ENCODE results near the gene ANXA8L1.
"Not testable (repeated sequence)": the region's sequence is repeated elsewhere in the genome, so short reads cannot be mapped to it uniquely, and the experiment has no call there.

ANXA8L1 gene, protein sequence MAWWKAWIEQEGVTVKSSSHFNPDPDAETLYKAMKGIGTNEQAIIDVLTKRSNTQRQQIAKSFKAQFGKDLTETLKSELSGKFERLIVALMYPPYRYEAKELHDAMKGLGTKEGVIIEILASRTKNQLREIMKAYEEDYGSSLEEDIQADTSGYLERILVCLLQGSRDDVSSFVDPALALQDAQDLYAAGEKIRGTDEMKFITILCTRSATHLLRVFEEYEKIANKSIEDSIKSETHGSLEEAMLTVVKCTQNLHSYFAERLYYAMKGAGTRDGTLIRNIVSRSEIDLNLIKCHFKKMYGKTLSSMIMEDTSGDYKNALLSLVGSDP

DNA sequence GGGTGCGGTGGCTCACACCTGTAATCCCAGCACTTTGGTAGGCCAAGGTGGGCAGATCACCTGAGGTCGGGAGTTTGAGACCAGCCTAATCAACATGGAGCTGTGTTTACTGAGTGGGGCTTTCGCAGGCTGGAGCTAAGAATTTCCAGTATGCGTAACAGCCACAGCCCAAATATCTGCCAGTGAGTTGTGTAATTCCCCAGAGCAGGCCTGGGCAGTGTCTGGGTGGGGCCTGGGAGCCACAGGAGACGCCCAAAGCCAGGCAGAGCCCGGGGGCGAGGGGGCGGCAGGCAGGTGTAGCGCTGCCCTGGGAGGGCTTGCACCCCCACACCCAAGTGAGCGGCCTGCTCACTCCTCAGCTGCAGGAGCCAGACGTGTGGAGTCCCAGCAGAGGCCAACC lies at the start of gene ANXA8L1:
Gene ANXA8L1, plus strand, starts transcription at position 371 of the 400 bp plus-strand sequence. CDS start 76 bp downstream, outside the sequence.
- in situ Hi-C loops (cut with MboI; ENCODE audit: low pct_unique_long_range_greater_than_20kb, low sequenced_read_pairs, unreplicated experiment); DNase-seq (ENCODE audit: low spot score): not testable (repeated sequence)

DNA sequence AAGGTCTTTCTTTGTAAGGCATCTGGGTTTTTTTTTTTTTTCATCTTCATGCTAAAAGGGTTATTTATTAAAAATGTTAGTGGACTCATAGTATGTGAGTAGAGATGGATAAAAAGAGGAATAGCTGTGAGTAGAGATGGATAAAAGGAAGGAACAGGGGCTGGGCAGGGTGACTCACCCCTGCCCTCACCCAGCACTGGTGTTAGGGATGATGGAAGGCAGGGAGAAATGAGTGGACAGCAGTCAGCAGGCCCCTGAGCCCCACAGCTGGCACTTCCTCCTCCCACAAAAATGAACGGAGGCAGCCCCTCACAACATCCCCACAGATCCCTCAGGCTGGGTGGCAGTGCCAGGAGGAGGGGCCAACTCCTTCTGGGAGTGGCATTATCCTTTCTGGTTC lies 49.5 kb upstream of the ANXA8L1 start:
- TF ChIP-seq, protein P1, sequence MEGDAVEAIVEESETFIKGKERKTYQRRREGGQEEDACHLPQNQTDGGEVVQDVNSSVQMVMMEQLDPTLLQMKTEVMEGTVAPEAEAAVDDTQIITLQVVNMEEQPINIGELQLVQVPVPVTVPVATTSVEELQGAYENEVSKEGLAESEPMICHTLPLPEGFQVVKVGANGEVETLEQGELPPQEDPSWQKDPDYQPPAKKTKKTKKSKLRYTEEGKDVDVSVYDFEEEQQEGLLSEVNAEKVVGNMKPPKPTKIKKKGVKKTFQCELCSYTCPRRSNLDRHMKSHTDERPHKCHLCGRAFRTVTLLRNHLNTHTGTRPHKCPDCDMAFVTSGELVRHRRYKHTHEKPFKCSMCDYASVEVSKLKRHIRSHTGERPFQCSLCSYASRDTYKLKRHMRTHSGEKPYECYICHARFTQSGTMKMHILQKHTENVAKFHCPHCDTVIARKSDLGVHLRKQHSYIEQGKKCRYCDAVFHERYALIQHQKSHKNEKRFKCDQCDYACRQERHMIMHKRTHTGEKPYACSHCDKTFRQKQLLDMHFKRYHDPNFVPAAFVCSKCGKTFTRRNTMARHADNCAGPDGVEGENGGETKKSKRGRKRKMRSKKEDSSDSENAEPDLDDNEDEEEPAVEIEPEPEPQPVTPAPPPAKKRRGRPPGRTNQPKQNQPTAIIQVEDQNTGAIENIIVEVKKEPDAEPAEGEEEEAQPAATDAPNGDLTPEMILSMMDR (IDR thresholded peaks at IDR 0.05; ENCODE audit: extremely low read depth, insufficient read depth, missing control alignments): no peak
- in situ Hi-C loops (cut with MboI; ENCODE audit: low pct_unique_long_range_greater_than_20kb, low sequenced_read_pairs, unreplicated experiment): no loop called here
- DNase-seq (ENCODE audit: low spot score): no peak

DNA sequence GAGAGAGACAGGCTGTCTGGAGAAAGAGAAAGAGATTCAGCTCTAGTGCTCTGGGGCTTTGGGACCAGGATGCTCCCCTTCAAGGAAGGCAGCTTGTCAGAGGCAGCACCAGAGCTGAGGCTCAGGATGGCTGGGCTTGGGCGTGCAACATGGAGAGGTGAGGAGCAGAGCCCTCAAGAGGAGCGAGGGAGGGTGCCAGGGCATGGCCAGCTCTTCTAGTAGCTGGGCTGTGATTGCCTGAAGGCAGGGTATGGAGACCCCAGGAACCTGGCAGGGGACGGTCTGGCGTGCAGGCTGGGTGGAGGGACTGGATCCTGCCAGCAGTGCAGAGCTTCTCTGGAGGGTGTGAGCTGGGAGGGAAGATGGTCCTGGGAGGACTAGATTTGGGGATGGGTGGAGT lies 48.6 kb upstream of the ANXA8L1 start:
- TF ChIP-seq, protein P1 (IDR thresholded peaks at IDR 0.05; ENCODE audit: extremely low read depth, insufficient read depth, missing control alignments): no peak
- in situ Hi-C loops (cut with MboI; ENCODE audit: low pct_unique_long_range_greater_than_20kb, low sequenced_read_pairs, unreplicated experiment): no loop called here
- no peak for DNase-seq (ENCODE audit: low spot score)

DNA sequence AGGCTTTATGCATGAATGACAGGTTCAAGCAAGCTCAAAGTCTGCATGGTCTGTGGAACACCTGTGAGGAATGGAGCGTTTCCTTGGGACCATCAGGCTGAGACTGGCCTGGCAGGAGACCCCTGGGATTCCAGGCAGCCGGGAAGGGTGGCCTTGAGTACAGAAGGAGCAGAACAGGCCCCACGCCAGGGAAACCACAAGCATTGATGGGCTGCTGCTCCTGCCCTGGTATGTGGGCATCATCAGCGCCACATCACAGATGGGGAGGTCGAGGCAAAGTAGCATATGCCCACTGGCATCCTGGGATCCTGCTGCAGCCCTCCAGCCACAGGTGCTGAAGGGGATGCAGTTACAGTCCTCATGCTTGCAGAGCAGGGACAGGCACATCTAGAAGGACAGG lies 47.9 kb upstream of the ANXA8L1 start:
- in situ Hi-C loops (cut with MboI; ENCODE audit: low pct_unique_long_range_greater_than_20kb, low sequenced_read_pairs, unreplicated experiment): no loop called here
- TF ChIP-seq, protein P1 (IDR thresholded peaks at IDR 0.05; ENCODE audit: extremely low read depth, insufficient read depth, missing control alignments): no peak
- DNase-seq (ENCODE audit: low spot score): no peak

DNA sequence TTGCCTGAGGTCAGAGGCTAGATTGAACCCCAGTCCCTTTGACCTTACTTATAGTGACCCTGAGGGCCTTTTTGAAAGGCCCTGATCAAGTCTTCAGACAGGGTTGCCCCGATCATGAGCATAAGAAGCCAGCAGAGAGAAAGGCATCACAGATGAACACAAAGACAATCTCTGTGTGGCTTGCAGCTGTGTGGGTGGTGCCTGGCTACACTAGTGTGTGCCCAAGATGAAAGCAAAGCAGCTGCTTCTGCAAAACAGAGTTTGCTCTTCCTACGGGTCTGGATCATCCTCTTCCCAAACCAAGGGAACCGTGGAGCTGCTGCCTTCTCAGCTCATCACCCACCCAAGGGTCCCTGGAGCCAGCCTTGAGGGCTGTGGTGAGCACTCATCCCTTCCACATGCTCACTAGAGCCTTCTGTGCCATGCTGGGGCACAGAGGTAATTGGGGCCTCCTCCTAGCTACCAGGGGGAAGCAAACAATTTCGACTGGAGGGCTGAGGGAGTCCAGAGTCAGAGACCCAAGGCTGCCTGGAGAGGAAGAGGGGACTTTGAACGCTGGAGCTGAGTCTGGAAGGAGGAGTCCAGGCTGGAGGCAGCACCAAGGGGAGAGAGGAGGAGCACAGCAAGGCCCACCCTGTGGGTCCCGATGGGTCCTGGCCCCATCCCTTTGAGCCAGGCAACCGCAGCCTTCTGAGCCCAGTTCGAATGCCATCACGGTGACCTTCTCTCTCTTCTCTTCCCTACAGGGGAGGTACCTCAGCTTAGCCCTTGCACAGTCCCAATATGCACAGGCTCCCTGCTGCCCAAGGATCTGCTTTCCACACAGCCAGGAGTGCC lies 46.5 kb upstream of the ANXA8L1 start:
- in situ Hi-C loops (cut with MboI; ENCODE audit: low pct_unique_long_range_greater_than_20kb, low sequenced_read_pairs, unreplicated experiment): no loop called here
- TF ChIP-seq, protein P1 (IDR thresholded peaks at IDR 0.05; ENCODE audit: extremely low read depth, insufficient read depth, missing control alignments): no peak
- no peak for DNase-seq (ENCODE audit: low spot score)

DNA sequence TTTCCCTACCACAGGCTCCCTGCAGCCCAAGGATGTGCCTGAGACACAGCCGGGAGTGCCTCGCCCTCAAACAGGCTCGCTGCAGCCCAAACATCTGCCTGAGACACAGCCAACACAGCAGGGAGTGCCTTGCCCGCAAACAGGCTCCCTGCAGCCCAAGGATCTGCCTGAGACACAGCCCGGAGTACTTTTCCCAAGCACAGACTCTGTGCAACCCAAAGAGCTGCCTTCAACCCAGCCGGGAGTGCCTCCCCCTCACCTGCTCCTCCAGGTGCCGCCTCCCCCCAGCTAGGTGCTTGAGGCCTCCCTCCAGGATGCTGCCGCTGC lies 45.9 kb upstream of the ANXA8L1 start:
- in situ Hi-C loops (cut with MboI; ENCODE audit: low pct_unique_long_range_greater_than_20kb, low sequenced_read_pairs, unreplicated experiment): no loop called here
- TF ChIP-seq, protein P1 (IDR thresholded peaks at IDR 0.05; ENCODE audit: extremely low read depth, insufficient read depth, missing control alignments): no peak
- no peak for DNase-seq (ENCODE audit: low spot score)

DNA sequence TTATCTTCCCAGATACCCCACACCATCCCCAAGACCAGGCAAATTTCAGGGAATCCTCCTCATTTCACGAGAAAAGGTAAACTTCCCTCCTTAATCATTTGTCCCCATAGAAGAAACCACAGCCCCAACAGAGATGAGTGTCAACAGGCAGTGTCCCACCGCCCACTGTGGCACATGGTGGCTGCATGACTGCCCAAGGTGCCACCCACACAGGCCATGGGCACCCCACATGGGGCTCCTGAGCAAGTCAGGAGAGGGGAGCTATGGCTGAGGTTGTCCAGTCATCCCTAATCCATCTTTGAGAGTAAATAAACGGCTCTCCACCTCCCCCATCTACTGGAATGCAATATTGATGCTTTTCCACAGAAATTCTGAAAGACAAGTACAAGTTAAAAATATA lies 44.7 kb upstream of the ANXA8L1 start:
- in situ Hi-C loops (cut with MboI; ENCODE audit: low pct_unique_long_range_greater_than_20kb, low sequenced_read_pairs, unreplicated experiment): no loop called here
- TF ChIP-seq, protein P1 (IDR thresholded peaks at IDR 0.05; ENCODE audit: extremely low read depth, insufficient read depth, missing control alignments): no peak
- DNase-seq (ENCODE audit: low spot score): no peak

DNA sequence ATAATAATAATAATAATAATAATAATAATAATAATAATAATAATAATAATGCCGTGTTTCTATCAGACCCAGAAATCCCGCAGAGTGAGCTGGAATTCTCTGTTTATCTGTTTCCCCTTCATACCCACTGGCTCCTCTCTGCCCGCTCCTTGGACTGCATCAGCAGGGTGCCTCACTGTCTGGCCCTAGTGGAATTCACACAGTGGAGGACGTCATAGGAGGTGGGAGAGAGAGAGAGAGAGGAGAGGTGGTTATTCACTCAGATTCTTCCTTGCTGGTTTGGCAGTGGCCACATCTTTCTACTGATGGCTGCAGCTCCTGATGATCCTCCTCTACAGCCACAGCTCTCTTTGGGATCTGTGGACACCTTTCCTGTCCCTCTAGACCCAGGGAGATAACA lies 10.1 kb upstream of the ANXA8L1 start:
- DNase-seq (ENCODE audit: low spot score); in situ Hi-C loops (cut with MboI; ENCODE audit: low pct_unique_long_range_greater_than_20kb, low sequenced_read_pairs, unreplicated experiment): not testable (repeated sequence)

DNA sequence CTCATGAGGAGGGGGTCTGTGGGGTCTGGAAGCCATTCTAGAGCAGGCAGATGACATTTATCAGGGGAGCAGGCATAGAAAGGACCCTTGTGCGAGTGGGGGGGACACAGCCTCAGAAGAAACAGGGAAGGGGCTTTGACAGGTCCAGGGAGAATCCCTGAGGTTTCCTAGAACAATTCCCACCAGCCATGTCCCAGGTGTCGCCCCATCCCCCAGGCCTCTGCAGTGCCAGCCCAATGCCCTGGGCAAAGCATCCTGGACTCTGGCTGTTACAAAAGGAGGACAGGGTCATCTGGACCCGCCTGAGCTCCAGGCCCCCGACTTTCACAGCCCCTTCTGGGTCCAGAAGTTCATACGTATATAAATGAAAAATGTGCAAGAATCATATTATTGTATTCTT lies 8.4 kb upstream of the ANXA8L1 start:
- DNase-seq (ENCODE audit: low spot score); in situ Hi-C loops (cut with MboI; ENCODE audit: low pct_unique_long_range_greater_than_20kb, low sequenced_read_pairs, unreplicated experiment): not testable (repeated sequence)

DNA sequence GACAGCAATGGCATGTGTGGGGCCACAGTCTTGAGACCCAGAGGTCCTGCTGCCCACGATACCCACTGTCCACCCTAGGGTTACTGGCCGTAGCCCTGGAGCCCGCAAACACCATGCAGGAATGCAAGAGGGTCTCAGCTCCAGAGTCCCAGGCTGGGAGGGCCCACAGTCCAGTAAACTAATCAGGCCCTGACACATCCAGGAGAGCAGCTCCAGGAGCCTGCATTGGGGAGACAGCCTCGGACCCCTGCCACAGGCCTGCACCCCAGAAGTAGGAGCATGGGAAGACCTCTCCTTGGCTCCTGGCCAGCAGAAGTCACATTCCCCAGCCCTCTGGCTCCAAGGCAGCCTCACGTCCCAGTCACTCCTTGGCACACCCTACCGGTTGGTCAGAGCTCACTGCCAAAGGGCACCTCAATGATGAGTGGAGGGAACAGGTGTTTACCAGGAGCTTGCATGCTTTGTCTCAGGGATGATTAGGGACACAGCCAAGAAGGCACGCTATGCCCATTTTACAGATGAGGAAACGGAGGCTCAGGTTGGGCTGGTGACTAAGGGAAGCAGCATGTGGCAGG lies 7.8 kb upstream of the ANXA8L1 start:
- DNase-seq (ENCODE audit: low spot score); in situ Hi-C loops (cut with MboI; ENCODE audit: low pct_unique_long_range_greater_than_20kb, low sequenced_read_pairs, unreplicated experiment): not testable (repeated sequence)
